H1 (cell line): Measurements from ENCODE around the gene PTPRO. TPM values are rescaled to one million over a fixed set of nuclear protein-coding genes. Genes with fewer than 3 reads are reported as not detected.

ENCODE experiments used
- CTCF ChIA-PET: fragments of 300-600 bp; sonication (Branson Sonifier 250); formaldehyde crosslinking; loops from one replicate; lab custom pipeline; 2021; ENCODE audit not compliant: partially characterized antibody; lab: Charles Lee
- POLR2A ChIA-PET: fragments of 300-600 bp; sonication (Branson Sonifier 250); formaldehyde crosslinking; loops from one replicate; lab custom pipeline; 2021; ENCODE audit warnings: inconsistent platforms; ENCODE audit not compliant: partially characterized antibody; lab: Charles Lee
- DNase-seq, 2 experiments: peaks; one replicate each; pipeline versions ENCODE4 v3.0.0 to v3.0.0-alpha.2; 2010 to 2022; ENCODE audit warnings: low spot score in 2 of 2, low read depth in 1 of 2, mixed read lengths in 1 of 2
- FAIRE-seq: peaks from 2 replicates; lab custom pipeline; 2011; peaks lifted over from hg19 to GRCh38; lab: Jason Lieb, UNC
- H2AFZ ChIP-seq: 2 replicates; pipeline ENCODE4 v1.8.1; 2012; ENCODE audit warnings: low read length, inconsistent platforms
- H2AK5ac ChIP-seq: 2 replicates; pipeline ENCODE4 v1.6.1; 2013; ENCODE audit warnings: low read depth, low read length
- H2BK120ac ChIP-seq: replicated peaks from 2 replicates; pipeline ENCODE3; 2013; ENCODE audit warnings: low read depth, low read length, inconsistent platforms
- H2BK12ac ChIP-seq: 2 replicates; pipeline ENCODE4 v1.6.1; 2013; ENCODE audit warnings: low read depth, low read length
- H2BK15ac ChIP-seq: 2 replicates; pipeline ENCODE4 v1.6.1; 2013; ENCODE audit warnings: low read length
- H2BK20ac ChIP-seq: 2 replicates; pipeline ENCODE4 v1.6.1; 2013; ENCODE audit warnings: low read length
- H2BK5ac ChIP-seq: 2 replicates; pipeline ENCODE4 v1.6.1; 2013; ENCODE audit warnings: low read depth, low read length
- H3K14ac ChIP-seq: 2 replicates; pipeline ENCODE4 v1.6.1; 2013; ENCODE audit warnings: inconsistent platforms; ENCODE audit not compliant: insufficient read length
- H3K18ac ChIP-seq: 2 replicates; pipeline ENCODE4 v1.6.1; 2013; ENCODE audit warnings: low read length; ENCODE audit errors: extremely low read depth
- H3K23ac ChIP-seq: 2 replicates; pipeline ENCODE4 v1.6.1; 2013; ENCODE audit warnings: inconsistent platforms; ENCODE audit not compliant: insufficient read length
- H3K23me2 ChIP-seq: 2 replicates; pipeline ENCODE4 v1.6.1; 2013; ENCODE audit warnings: low read depth, low read length
- H3K27ac ChIP-seq: 2 replicates; pipeline ENCODE4 v1.6.1; 2011; ENCODE audit warnings: low read depth, low read length, inconsistent platforms
- H3K27me3 ChIP-seq, 4 experiments: replicated peaks in 1 of 4; 1 replicate in 1 of 4; 2 replicates in 3 of 4; pipeline versions ENCODE4 v1.6.1 to v1.8.1; 2011 to 2013; ENCODE audit warnings: low read length in 3 of 4, mild to moderate bottlenecking in 3 of 4, inconsistent platforms in 2 of 4, mixed read lengths in 2 of 4, moderate library complexity in 1 of 4; ENCODE audit not compliant: control insufficient read depth in 3 of 4, insufficient read depth in 3 of 4; ENCODE audit errors: extremely low read depth in 1 of 4
- H3K36me3 ChIP-seq, 4 experiments: 2 replicates each; pipeline versions ENCODE4 v1.6.1 to v1.8.1; 2011 to 2013; ENCODE audit warnings: mild to moderate bottlenecking in 4 of 4, low read length in 3 of 4, moderate library complexity in 2 of 4, control low read depth in 1 of 4, inconsistent platforms in 1 of 4; ENCODE audit not compliant: insufficient read depth in 4 of 4, control insufficient read depth in 2 of 4
- H3K4ac ChIP-seq: replicated peaks from 2 replicates; pipeline ENCODE3; 2013; ENCODE audit warnings: low read length, low read depth, mixed read lengths, inconsistent platforms; ENCODE audit not compliant: insufficient read length
- H3K4me1 ChIP-seq, 4 experiments: replicated peaks in 1 of 4; 1 replicate in 1 of 4; 2 replicates in 3 of 4; pipeline versions ENCODE4 v1.6.1 to v1.8.1; 2011 to 2013; ENCODE audit warnings: low read length in 3 of 4, inconsistent platforms in 2 of 4, mixed read lengths in 1 of 4; ENCODE audit not compliant: insufficient read depth in 4 of 4, control insufficient read depth in 3 of 4
- H3K4me2 ChIP-seq, 2 experiments: 2 replicates each; pipeline versions ENCODE4 v1.6.1 to v1.8.1; 2011 to 2013; ENCODE audit warnings: low read depth in 2 of 2, low read length in 2 of 2, control low read depth in 1 of 2, inconsistent platforms in 1 of 2, mild to moderate bottlenecking in 1 of 2; ENCODE audit not compliant: insufficient read depth in 1 of 2
- H3K4me3 ChIP-seq, 4 experiments: fragments of 200-600, 300-600 bp in 1 of 4; sonication (generic), shearing (Covaris generic), sonication (Bioruptor Twin) in 1 of 4; 2 replicates each; pipeline versions ENCODE4 v1.5.1 to v1.8.1; 2011 to 2016; ENCODE audit warnings: low read length in 4 of 4, low read depth in 3 of 4, control low read depth in 2 of 4, inconsistent platforms in 2 of 4, mild to moderate bottlenecking in 2 of 4, mixed read lengths in 1 of 4, moderate library complexity in 1 of 4; ENCODE audit not compliant: insufficient read depth in 2 of 4; ENCODE audit errors: extremely low read depth in 1 of 4
- H3K56ac ChIP-seq: replicated peaks from 2 replicates; pipeline ENCODE3; 2013; ENCODE audit warnings: low read depth, mild to moderate bottlenecking, mixed read lengths, low read length, inconsistent platforms; ENCODE audit not compliant: insufficient read length
- H3K79me1 ChIP-seq: 2 replicates; pipeline ENCODE4 v1.6.1; 2013; ENCODE audit warnings: low read depth, low read length, control low read depth
- H3K79me2 ChIP-seq, 2 experiments: 2 replicates each; pipeline versions ENCODE4 v1.6.1 to v1.8.1; 2012 to 2013; ENCODE audit warnings: low read length in 2 of 2, mild to moderate bottlenecking in 2 of 2, inconsistent platforms in 1 of 2; ENCODE audit not compliant: insufficient read depth in 2 of 2, control insufficient read depth in 1 of 2
- H3K9ac ChIP-seq, 4 experiments: replicated peaks in 1 of 4; 1 replicate in 1 of 4; 2 replicates in 3 of 4; pipeline versions ENCODE4 v1.6.1 to v1.8.1; 2011 to 2013; ENCODE audit warnings: low read depth in 3 of 4, low read length in 3 of 4, control low read depth in 2 of 4, mild to moderate bottlenecking in 2 of 4, moderate library complexity in 2 of 4, inconsistent platforms in 1 of 4; ENCODE audit errors: extremely low read depth in 1 of 4
- H3K9me3 ChIP-seq, 2 experiments: 2 replicates each; pipeline versions ENCODE4 v1.6.1 to v1.8.1; 2012 to 2013; ENCODE audit warnings: mild to moderate bottlenecking in 2 of 2, moderate library complexity in 2 of 2, control low read depth in 1 of 2, inconsistent platforms in 1 of 2, low read depth in 1 of 2, low read length in 1 of 2, mixed read lengths in 1 of 2; ENCODE audit not compliant: insufficient read depth in 2 of 2
- H4K20me1 ChIP-seq, 2 experiments: replicated peaks in 1 of 2; 2 replicates each; pipeline versions ENCODE3 to v1.8.1; 2011 to 2013; ENCODE audit warnings: inconsistent platforms in 2 of 2, low read length in 2 of 2, mild to moderate bottlenecking in 1 of 2; ENCODE audit not compliant: insufficient read depth in 2 of 2, control insufficient read depth in 1 of 2
- H4K5ac ChIP-seq: 2 replicates; pipeline ENCODE4 v1.6.1; 2013; ENCODE audit warnings: low read length, low read depth, mixed read lengths, inconsistent platforms; ENCODE audit not compliant: insufficient read length
- H4K8ac ChIP-seq: 2 replicates; pipeline ENCODE4 v1.8.0; 2013; ENCODE audit warnings: mild to moderate bottlenecking, moderate library complexity, low read length, inconsistent platforms; ENCODE audit not compliant: insufficient read depth; ENCODE audit errors: extremely low read depth
- H4K91ac ChIP-seq: replicated peaks from 2 replicates; pipeline ENCODE3; 2013; ENCODE audit warnings: low read length, mixed read lengths, inconsistent platforms; ENCODE audit not compliant: insufficient read length
- BACH1 ChIP-seq: IDR thresholded peaks from 2 replicates; pipeline ENCODE4 v1.6.1; 2012; ENCODE audit warnings: low read length, improper control_type of control experiment
- WGBS, 2 experiments: shearing (Covaris generic) in 1 of 2; methylation state at CpG; one replicate each; pipeline versions ENCODE4 v1.1.6 to v1.1.7; 2013 to 2015; ENCODE audit warnings: low lambda C conversion rate in 2 of 2, mixed read lengths in 2 of 2, inconsistent platforms in 1 of 2, low coverage in 1 of 2, missing lambda C conversion rate in 1 of 2; ENCODE audit not compliant: insufficient replicate concordance in 2 of 2, insufficient coverage in 1 of 2, insufficient read length in 1 of 2; ENCODE audit errors: extremely low coverage in 1 of 2, missing lambda C conversion rate in 1 of 2; 5-methylcytosine and 5-hydroxymethylcytosine counted together
- polyA plus RNA-seq, 7 experiments: library from polyadenylated mRNA; depleted of rRNA in 3 of 7; stranded (reverse) in 5 of 7; unstranded in 2 of 7; fragments of >200 nt in 5 of 7; fragments of 200-250 nt in 2 of 7; gene quantifications; 1 replicate in 5 of 7; 2 replicates in 1 of 7; 4 replicates in 1 of 7; pipeline versions ENCODE4 v1.2.1 to v1.2.3, GENCODE V29; 2011 to 2013; ENCODE audit warnings: missing spikeins in 2 of 7, mixed read lengths in 2 of 7
- total RNA-seq: library from RNA; stranded (reverse); fragmentation: NEBNext Ultra II Directional; extraction: Animal tissue kit (Norgen Biotek cat#: 25700); gene quantifications from 2 replicates; pipeline ENCODE4 v1.2.1, GENCODE V29; 2021

PTPRO gene
- total and polyA plus RNA-seq, 2 of the 8 experiments (the other 6 are each of a cell fraction or from before 2014, with no cell fraction given): 0.73 to 1.7 TPM

GRCh38 chr12:15458008-15458407 lies 135.7 kb downstream of the PTPRO start:
- H3K23me2 ChIP-seq: no peaks in the 10 kb centered on the region
- H3K79me2 ChIP-seq: no peaks in the 10 kb centered on the region
- H2BK20ac ChIP-seq: no peak overlapping the region
- no peak overlapping the region for H3K18ac ChIP-seq
- H2AFZ ChIP-seq: no peak overlapping the region
- no peak overlapping the region for H4K5ac ChIP-seq
- H3K27ac ChIP-seq: no peak overlapping the region
- no peak overlapping the region for H4K91ac ChIP-seq
- no peak for DNase-seq
- 95% methylated on average over 1 of the region's 1 CpG; no CpG with 5 or more reads in 1 of the 2 experiments for WGBS, 2 experiments
- no peak overlapping the region for H3K4me3 ChIP-seq
- H3K4ac ChIP-seq: no peak overlapping the region
- peaks cover 4 to 7% of the 10 kb centered on the region in 2 experiments; a peak in 2 of 4 replicates for H3K9me3 ChIP-seq
- H2AK5ac ChIP-seq: no peak overlapping the region
- no peak overlapping the region for H3K9ac ChIP-seq
- FAIRE-seq: no peak
- ChIA-PET POLR2A (no interaction called here), CTCF (no interaction called here)
- H3K4me2 ChIP-seq: no peak overlapping the region
- no peak overlapping the region for H3K14ac ChIP-seq
- no peak overlapping the region for H3K56ac ChIP-seq
- H2BK120ac ChIP-seq: no peak overlapping the region
- H3K79me1 ChIP-seq: no peaks in the 10 kb centered on the region
- no peaks in the 10 kb centered on the region for H4K20me1 ChIP-seq
- no peaks in the 10 kb centered on the region for H3K4me1 ChIP-seq
- no peak overlapping the region for H3K23ac ChIP-seq
- H2BK15ac ChIP-seq: no peak overlapping the region
- H3K36me3 ChIP-seq: no peaks in the 10 kb centered on the region
- H2BK12ac ChIP-seq: no peak overlapping the region
- H4K8ac ChIP-seq: no peak overlapping the region
- H2BK5ac ChIP-seq: no peak overlapping the region
- H3K27me3 ChIP-seq: no peaks in the 10 kb centered on the region
- no peak for TF ChIP-seq BACH1
